Esophagus muscularis mucosa (tissue), 3 donors: ENCODE results near the gene GRK5.

Experiments
- CTCF ChIP-seq, 3 experiments: fragments of 200-600 bp in 2 of 3; fragments of 450-650 bp in 1 of 3; sonication (generic) in 2 of 3; IDR thresholded peaks; one replicate each; pipeline ENCODE4 v1.5.1; 2017 to 2019; ENCODE audit warnings: antibody characterized with exemption in 3 of 3, mild to moderate bottlenecking in 2 of 3, moderate library complexity in 1 of 3
- POLR2A ChIP-seq: fragments of 450-650 bp; IDR thresholded peaks from one replicate; pipeline ENCODE4 v1.6.1; 2017; ENCODE audit warnings: antibody characterized with exemption, moderate library complexity, mild to moderate bottlenecking, low read depth

DNA sequence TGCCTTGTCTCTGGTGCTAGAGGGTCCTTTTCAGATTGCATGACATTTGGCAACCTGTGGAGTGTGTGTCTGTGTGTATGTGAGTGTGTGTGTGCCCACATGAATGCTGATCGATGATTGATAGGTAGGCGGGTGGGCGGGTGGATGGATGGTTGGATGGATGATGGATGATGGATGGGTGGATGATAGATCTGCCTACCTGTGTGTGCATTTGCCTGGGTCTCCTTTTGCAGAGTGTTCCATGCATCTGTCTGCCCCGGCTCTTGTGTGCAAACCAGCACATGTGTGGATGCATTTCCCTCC lies 235.3 kb downstream of the GRK5 start:
- TF ChIP-seq CTCF (IDR thresholded peaks at IDR 0.05) = no peak
- TF ChIP-seq POLR2A = no peak
